Pons (tissue), 1 donor: ENCODE data around the gene VAMP8.

Source experiments
- DNase-seq: peaks from one replicate; pipeline ENCODE4 v3.0.0-alpha.2; 2016; ENCODE audit warnings: low spot score

Gene VAMP8

GRCh38 chr2:85619617-85620016 lies 42.2 kb downstream of the VAMP8 start:
- DNase-seq: no peak

- no peak for DNase-seq
Observed at GRCh38 chr2:85621338-85621737, 44.0 kb downstream of the VAMP8 start.

DNA sequence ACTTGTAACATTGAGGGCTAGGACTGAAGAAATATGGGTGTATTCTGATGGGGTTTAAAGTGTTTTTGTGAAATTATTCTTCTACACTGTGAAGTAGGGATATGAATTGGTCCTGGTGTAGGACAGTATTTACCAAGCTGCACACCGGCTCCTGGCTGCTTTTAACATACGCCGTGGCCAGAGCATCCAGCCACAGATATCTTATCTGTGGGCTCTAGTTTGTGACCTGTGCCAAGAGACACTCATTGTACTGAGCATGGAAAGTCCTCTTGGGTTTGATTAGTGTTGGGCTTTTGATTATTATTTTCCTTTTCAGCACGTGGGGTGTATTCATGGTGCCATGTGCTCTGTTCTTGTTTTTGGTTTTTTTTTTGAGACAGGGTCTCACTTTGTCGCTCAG lies 46.6 kb downstream of the VAMP8 start:
- DNase-seq: no peak

DNA sequence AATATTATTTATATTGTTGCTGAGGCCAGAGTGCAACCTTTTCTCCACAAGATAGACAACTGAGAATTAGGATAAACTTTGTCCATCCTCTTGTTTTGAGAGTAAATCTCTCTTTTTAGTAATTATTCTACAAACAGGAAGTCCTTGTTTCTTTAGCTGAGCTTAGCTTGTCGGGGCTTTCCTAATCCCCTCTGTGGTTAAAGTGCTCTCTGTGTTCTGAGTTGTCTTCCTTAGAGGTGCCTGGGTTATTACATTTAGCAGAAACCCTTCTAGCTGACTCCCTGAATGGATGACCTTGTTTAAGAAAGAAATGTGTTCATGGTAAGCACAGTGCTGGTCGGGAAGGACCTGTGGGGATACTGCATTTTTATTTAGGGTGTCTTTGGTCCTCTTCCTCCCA lies 51.3 kb downstream of the VAMP8 start:
- no peak for DNase-seq

GRCh38 chr2:85631316-85631715 lies 53.9 kb downstream of the VAMP8 start:
- DNase-seq: no peak
